Spleen (tissue), 11 donors: ENCODE data around the gene AMBRA1. TPM values are rescaled to one million over a fixed set of nuclear protein-coding genes. Genes with fewer than 3 reads are reported as not detected.

ENCODE experiments used
- DNase-seq: peaks from one replicate; pipeline ENCODE4 v3.0.0-alpha.2; 2020
- H3K27ac ChIP-seq, 8 donors: fragments of 200-600 bp; sonication (generic) in 7 of 8; 1 replicate in 4 of 8; 2 replicates in 4 of 8; pipeline versions ENCODE4 v1.5.0 to v1.8.0; 2016 to 2021; ENCODE audit warnings: inconsistent platforms in 4 of 8, mild to moderate bottlenecking in 4 of 8, moderate library complexity in 1 of 8
- H3K27me3 ChIP-seq, 7 donors: fragments of 200-600 bp; sonication (generic) in 6 of 7; replicated peaks in 1 of 7; 1 replicate in 4 of 7; 2 replicates in 3 of 7; pipeline versions ENCODE4 v1.5.0 to v1.8.0; 2016 to 2021; ENCODE audit warnings: inconsistent platforms in 3 of 7, mild to moderate bottlenecking in 1 of 7
- H3K36me3 ChIP-seq, 6 donors: fragments of 200-600 bp; sonication (generic) in 5 of 6; 1 replicate in 4 of 6; 2 replicates in 2 of 6; pipeline versions ENCODE4 v1.5.0 to v1.8.0; 2016 to 2021; ENCODE audit warnings: inconsistent platforms in 2 of 6
- H3K4me1 ChIP-seq, 6 donors: fragments of 200-600 bp; sonication (generic) in 5 of 6; 1 replicate in 3 of 6; 2 replicates in 3 of 6; pipeline versions ENCODE4 v1.5.0 to v1.8.0; 2016 to 2021; ENCODE audit warnings: inconsistent platforms in 3 of 6
- H3K4me3 ChIP-seq, 8 donors: fragments of 200-600 bp; sonication (generic) in 7 of 8; 1 replicate in 4 of 8; 2 replicates in 4 of 8; pipeline versions ENCODE4 v1.5.0 to v1.8.0; 2016 to 2021; ENCODE audit warnings: inconsistent platforms in 4 of 8, mild to moderate bottlenecking in 4 of 8, moderate library complexity in 2 of 8
- H3K9me3 ChIP-seq, 8 donors: fragments of 200-600 bp; sonication (generic) in 7 of 8; 1 replicate in 4 of 8; 2 replicates in 4 of 8; pipeline versions ENCODE4 v1.5.0 to v1.8.0; 2016 to 2021; ENCODE audit warnings: inconsistent platforms in 4 of 8
- CTCF ChIP-seq, 11 experiments: fragments of 200-600 bp in 7 of 11; fragments of 450-650 bp in 4 of 11; sonication (generic) in 4 of 11; IDR thresholded peaks in 8 of 11; conservative IDR thresholded peaks in 3 of 11; 1 replicate in 7 of 11; 2 replicates in 4 of 11; pipeline versions ENCODE4 v1.4.0 to v1.8.0; 2016 to 2021; ENCODE audit warnings: antibody characterized with exemption in 11 of 11, inconsistent platforms in 4 of 11, mild to moderate bottlenecking in 1 of 11
- POLR2AphosphoS5 ChIP-seq, 3 donors: sonication (generic); formaldehyde crosslinking; IDR thresholded peaks; one replicate each; pipeline ENCODE4 v1.5.1; 2017; ENCODE audit warnings: antibody characterized with exemption in 3 of 3
- WGBS, 5 donors: extraction: QIAGEN DNeasy Blood & Tissue Kit in 3 of 5; methylation state at CpG; one replicate each; pipeline versions ENCODE4 v1.1.5 to v1.1.7; 2013 to 2018; 5-methylcytosine and 5-hydroxymethylcytosine counted together
- intact Hi-C: fragments of 100-400 bp; cut with DNase I; formaldehyde crosslinking; loops from one replicate; pipeline ENCODE4 v1.15.0; 2023; ENCODE audit warnings: low total_unique reads
- polyA plus RNA-seq, 3 donors: library from polyadenylated mRNA; stranded (reverse); fragments of 200-250 nt; gene quantifications; one replicate each; pipeline ENCODE4 v1.2.1, GENCODE V29; 2013
- total RNA-seq, 7 donors: library from RNA; depleted of rRNA in 3 of 7; stranded (reverse); fragments of >200 nt in 3 of 7; fragmentation: NEBNext Ultra II Directional in 4 of 7; extraction: Animal tissue kit (Norgen Biotek cat#: 25700) in 4 of 7; gene quantifications; one replicate each; pipeline versions ENCODE4 v1.1.0 to v1.2.1, GENCODE V29; 2016 to 2021
- donor health status: healthy with polysubstance abuse.
- donor health status: DM: no; HTN: no; CAD: no; lungs with moderate emphysema.
- donor health status: DM: no; HTN: no; CAD: no.
- donor health status: Bipolar disorder and iron deficiency.
- donor health status: healthy.
- donor health status: DM: no; HTN: no; CAD: no.
- donor health status: DM: yes; HTN: yes; CAD: no.

The AMBRA1 gene
- total and polyA plus RNA-seq, 10 donors: 3.6 to 54.6 (median 37.7) TPM

- WGBS, 5 donors: 54 to 70% (median 56%) methylated on average over 12 to 18 of the region's 18 CpGs
- intact Hi-C loops: loop anchor here (10.0 kb wide), 1 partner anchor 212 kb away; the partner anchor contains the start of gene AMBRA1
- peaks cover 0 to 72% (median 23%) of the 10 kb centered on the region in 7 donors for H3K27me3 ChIP-seq
- DNase-seq: peak; percentile 74
- TF ChIP-seq CTCF (IDR thresholded peaks at IDR 0.05 in 8 of 11, conservative IDR thresholded peaks at IDR 0.05 in 3 of 11): peak in 8 of 11 experiments; percentile 20 to 64 (median 46)
- no peak for TF ChIP-seq POLR2AphosphoS5 (IDR thresholded peaks at IDR 0.05)
- peak overlapping the region in 6 of 8 donors; percentile 58 to 85 (median 63) for H3K4me3 ChIP-seq
- H3K9me3 ChIP-seq: no peaks in the 10 kb centered on the region
- H3K27ac ChIP-seq: peak overlapping the region in 4 of 8 donors; percentile 54 to 83 (median 80)
- H3K36me3 ChIP-seq: peaks cover 0 to 22% (median 3%) of the 10 kb centered on the region in 6 donors
- peaks cover 7 to 76% (median 41%) of the 10 kb centered on the region in 6 donors for H3K4me1 ChIP-seq
These were observed 211.0 kb downstream of the AMBRA1 start for GRCh38 chr11:46382646-46383403.

GRCh38 chr11:46381819-46382645, 211.8 kb downstream of the AMBRA1 start:
- intact Hi-C loops: loop anchor here (10.0 kb wide), 1 partner anchor 213 kb away; the partner anchor contains the start of gene AMBRA1
- H3K4me3 ChIP-seq: peak overlapping the region; percentile 21 to 85 (median 61)
- peaks cover 7 to 70% (median 37%) of the 10 kb centered on the region in 6 donors for H3K4me1 ChIP-seq
- H3K9me3 ChIP-seq: no peaks in the 10 kb centered on the region
- H3K27ac ChIP-seq: peak overlapping the region in 5 of 8 donors; percentile 54 to 85 (median 82)
- peak; percentile 82 for DNase-seq
- 2 to 4% (median 2%) methylated on average over 36 to 66 of the region's 66 CpGs for WGBS, 5 donors
- peaks cover 0 to 64% (median 16%) of the 10 kb centered on the region in 7 donors for H3K27me3 ChIP-seq
- TF ChIP-seq POLR2AphosphoS5 (IDR thresholded peaks at IDR 0.05): peak in 1 of 3 donors; percentile 50
- TF ChIP-seq CTCF (IDR thresholded peaks at IDR 0.05 in 8 of 11, conservative IDR thresholded peaks at IDR 0.05 in 3 of 11): no peak
- H3K36me3 ChIP-seq: peaks cover 0 to 30% (median 9%) of the 10 kb centered on the region in 6 donors

- intact Hi-C loops: loop anchor here (10.0 kb wide), 1 partner anchor 214 kb away; the partner anchor contains the start of gene AMBRA1
- peak; percentile 89 for DNase-seq
- Histone ChIP-seq H3K27me3 (peaks cover 0 to 56% (median 14%) of the 10 kb centered on the region in 7 donors), H3K36me3 (peaks cover 4 to 38% (median 17%) of the 10 kb centered on the region in 6 donors), H3K27ac (peak within 1 kb of the TSS; percentile 60 to 85 (median 82)), H3K4me3 (peak within 1 kb of the TSS; percentile 58 to 85 (median 63)), H3K4me1 (peaks cover 7 to 70% (median 37%) of the 10 kb centered on the region in 6 donors), H3K9me3 (no peaks in the 10 kb centered on the region)
- no peak for TF ChIP-seq CTCF (IDR thresholded peaks at IDR 0.05 in 8 of 11, conservative IDR thresholded peaks at IDR 0.05 in 3 of 11)
- peak in 2 of 3 donors; percentile 32 to 73 for TF ChIP-seq POLR2AphosphoS5 (IDR thresholded peaks at IDR 0.05)
- WGBS, 5 donors: 0 to 1% (median 1%) methylated on average over 3 to 95 of the region's 96 CpGs
These were observed 212.6 kb downstream of the AMBRA1 start, which contains the start of gene MDK for GRCh38 chr11:46381048-46381818. TSS of gene MDK (plus strand) at chr11:46381669. CDS start at chr11:46382058, 389 bp downstream.
